Mesenchymal stem cell (in vitro differentiated cells and primary cell): ENCODE measurements around the gene UNC5B.
A peak's percentile ranks its signal among the peaks of the same experiment; 100 is the strongest.

Experiments used
- DNase-seq: peaks from one replicate; pipeline ENCODE4 v3.0.0-alpha.2; 2013
- H2AFZ ChIP-seq: one replicate; pipeline ENCODE4 v1.6.1; 2013; ENCODE audit warnings: low read depth, mild to moderate bottlenecking, control low read depth, inconsistent platforms, low read length, moderate library complexity
- H2AK5ac ChIP-seq: 2 replicates; pipeline ENCODE4 v1.6.1; 2013; ENCODE audit warnings: low read length, moderate library complexity, mild to moderate bottlenecking, inconsistent platforms; ENCODE audit not compliant: severe bottlenecking
- H2BK120ac ChIP-seq: one replicate; pipeline ENCODE4 v1.6.1; 2013; ENCODE audit warnings: low read depth, mild to moderate bottlenecking, inconsistent platforms, low read length, moderate library complexity
- H2BK12ac ChIP-seq, 2 experiments: one replicate each; pipeline ENCODE4 v1.6.1; 2013; ENCODE audit warnings: inconsistent platforms in 2 of 2, low read length in 2 of 2, mild to moderate bottlenecking in 2 of 2, moderate library complexity in 2 of 2, control low read depth in 1 of 2
- H2BK15ac ChIP-seq: one replicate; pipeline ENCODE4 v1.6.1; 2013; ENCODE audit warnings: mild to moderate bottlenecking, low read depth, inconsistent platforms; ENCODE audit not compliant: poor library complexity, severe bottlenecking
- H2BK5ac ChIP-seq: 2 replicates; pipeline ENCODE4 v1.6.1; 2013; ENCODE audit warnings: low read depth, mild to moderate bottlenecking, low read length, control low read depth, inconsistent platforms; ENCODE audit not compliant: poor library complexity, severe bottlenecking
- H3K14ac ChIP-seq, 2 experiments: one replicate each; pipeline ENCODE4 v1.6.1; 2013; ENCODE audit warnings: inconsistent platforms in 2 of 2, low read length in 2 of 2, control low read depth in 1 of 2, mild to moderate bottlenecking in 1 of 2, moderate library complexity in 1 of 2
- H3K18ac ChIP-seq, 2 experiments: one replicate each; pipeline ENCODE4 v1.6.1; 2013; ENCODE audit warnings: inconsistent platforms in 2 of 2, low read length in 2 of 2, control low read depth in 1 of 2, low read depth in 1 of 2, mild to moderate bottlenecking in 1 of 2
- H3K23ac ChIP-seq, 2 experiments: one replicate each; pipeline ENCODE4 v1.6.1; 2013; ENCODE audit warnings: inconsistent platforms in 2 of 2, low read length in 2 of 2, mild to moderate bottlenecking in 2 of 2, moderate library complexity in 2 of 2, control low read depth in 1 of 2
- H3K27ac ChIP-seq: 2 replicates; pipeline ENCODE4 v1.5.1; 2013; ENCODE audit warnings: mild to moderate bottlenecking, moderate library complexity, low read length, control low read depth, inconsistent platforms; ENCODE audit not compliant: poor library complexity, severe bottlenecking
- H3K27me3 ChIP-seq, 2 experiments: 2 replicates each; pipeline versions ENCODE4 v1.6.1 to v1.7.0; 2013; ENCODE audit warnings: low read length in 2 of 2, mild to moderate bottlenecking in 2 of 2, moderate library complexity in 2 of 2, control low read depth in 1 of 2, inconsistent platforms in 1 of 2; ENCODE audit not compliant: control insufficient read depth in 1 of 2, insufficient read depth in 1 of 2
- H3K36me3 ChIP-seq, 2 experiments: 2 replicates each; pipeline versions ENCODE4 v1.6.1 to v1.7.0; 2013; ENCODE audit warnings: low read length in 2 of 2, control low read depth in 1 of 2, inconsistent platforms in 1 of 2, low read depth in 1 of 2, mild to moderate bottlenecking in 1 of 2; ENCODE audit not compliant: insufficient read depth in 2 of 2, control insufficient read depth in 1 of 2
- H3K4ac ChIP-seq, 2 experiments: one replicate each; pipeline ENCODE4 v1.6.1; 2013; ENCODE audit warnings: inconsistent platforms in 2 of 2, low read length in 2 of 2, mild to moderate bottlenecking in 2 of 2, moderate library complexity in 2 of 2, control low read depth in 1 of 2, low read depth in 1 of 2
- H3K4me1 ChIP-seq: 2 replicates; pipeline ENCODE4 v1.6.1; 2013; ENCODE audit warnings: low read depth, low read length, control low read depth; ENCODE audit not compliant: control insufficient read depth, insufficient read depth
- H3K4me2 ChIP-seq: 2 replicates; pipeline ENCODE4 v1.6.1; 2013; ENCODE audit warnings: low read length, mild to moderate bottlenecking, inconsistent platforms; ENCODE audit not compliant: poor library complexity, severe bottlenecking
- H3K4me3 ChIP-seq, 2 experiments: 2 replicates each; pipeline versions ENCODE4 v1.5.1 to v1.7.0; 2013; ENCODE audit warnings: low read length in 2 of 2, mild to moderate bottlenecking in 2 of 2, control low read depth in 1 of 2, low read depth in 1 of 2; ENCODE audit not compliant: insufficient read depth in 1 of 2
- H3K79me1 ChIP-seq: replicated peaks from 2 replicates; pipeline ENCODE4 v1.6.1; 2013; ENCODE audit warnings: mild to moderate bottlenecking, control low read depth, low read length, inconsistent platforms; ENCODE audit not compliant: poor library complexity, severe bottlenecking
- H3K9ac ChIP-seq: 2 replicates; pipeline ENCODE4 v1.7.0; 2013; ENCODE audit warnings: mild to moderate bottlenecking, low read length, moderate library complexity
- H3K9me3 ChIP-seq: 2 replicates; pipeline ENCODE4 v1.7.0; 2013; ENCODE audit warnings: mild to moderate bottlenecking, low read length; ENCODE audit not compliant: control insufficient read depth
- H4K8ac ChIP-seq: one replicate; pipeline ENCODE4 v1.6.1; 2013; ENCODE audit warnings: inconsistent platforms, mild to moderate bottlenecking, low read length, moderate library complexity
- H4K91ac ChIP-seq: one replicate; pipeline ENCODE4 v1.6.1; 2013; ENCODE audit warnings: mild to moderate bottlenecking, low read length, inconsistent platforms
- WGBS: methylation state at CpG from one replicate; pipeline ENCODE4 v1.1.7; 2013; ENCODE audit warnings: mixed read lengths; 5-methylcytosine and 5-hydroxymethylcytosine counted together

UNC5B gene

GRCh38 chr10:71223347-71224058, 11.1 kb downstream of the UNC5B start:
- no peaks in the 10 kb centered on the region for H3K36me3 ChIP-seq
- peak overlapping the region; percentile 37 to 40 for H3K18ac ChIP-seq
- H3K4me1 ChIP-seq = no peaks in the 10 kb centered on the region
- H4K8ac ChIP-seq = no peak overlapping the region
- H3K27me3 ChIP-seq = peaks cover 0 to 62% of the 10 kb centered on the region in 2 experiments
- H2AFZ ChIP-seq = no peak overlapping the region
- H2BK120ac ChIP-seq = no peak overlapping the region
- H3K27ac ChIP-seq = no peak overlapping the region
- no peaks in the 10 kb centered on the region for H3K9me3 ChIP-seq
- peak overlapping the region in 1 of 2 experiments; percentile 18 for H2BK12ac ChIP-seq
- no peak overlapping the region for H3K14ac ChIP-seq
- no peak overlapping the region for H3K4me3 ChIP-seq
- no peak overlapping the region for H3K9ac ChIP-seq
- no peak overlapping the region for H3K4ac ChIP-seq
- no peak overlapping the region for H2AK5ac ChIP-seq
- no peaks in the 10 kb centered on the region for H3K79me1 ChIP-seq
- H4K91ac ChIP-seq = no peak overlapping the region
- no peak overlapping the region for H3K4me2 ChIP-seq
- DNase-seq = no peak
- H2BK15ac ChIP-seq = no peak overlapping the region
- 98% methylated on average over 3 of the region's 4 CpGs for WGBS
- H3K23ac ChIP-seq = no peak overlapping the region
- no peak overlapping the region for H2BK5ac ChIP-seq

GRCh38 chr10:71225291-71226058, 13.1 kb downstream of the UNC5B start:
- Histone ChIP-seq H3K9me3 (no peaks in the 10 kb centered on the region), H4K91ac (peak overlapping the region; percentile 35), H2AK5ac (no peak overlapping the region), H2BK15ac (no peak overlapping the region), H3K14ac (no peak overlapping the region), H3K36me3 (no peaks in the 10 kb centered on the region), H3K18ac (no peak overlapping the region), H2BK120ac (no peak overlapping the region), H3K27ac (no peak overlapping the region), H3K23ac (no peak overlapping the region), H2BK12ac (no peak overlapping the region), H3K4me2 (no peak overlapping the region), H3K79me1 (no peaks in the 10 kb centered on the region), H4K8ac (no peak overlapping the region), H3K27me3 (peaks cover 0 to 64% of the 10 kb centered on the region in 2 experiments), H3K9ac (no peak overlapping the region), H3K4me3 (no peak overlapping the region), H2BK5ac (no peak overlapping the region), H2AFZ (no peak overlapping the region), H3K4me1 (no peaks in the 10 kb centered on the region), H3K4ac (peak overlapping the region in 1 of 2 experiments; percentile 54)
- WGBS = 94% methylated on average over 5 of the region's 12 CpGs
- no peak for DNase-seq

- H3K9me3 ChIP-seq = no peaks in the 10 kb centered on the region
- peak overlapping the region; percentile 45 for H2BK120ac ChIP-seq
- H3K27ac ChIP-seq = no peak overlapping the region
- H3K4ac ChIP-seq = peak overlapping the region; percentile 39 to 75
- no peak overlapping the region for H3K14ac ChIP-seq
- no peak overlapping the region for H2AK5ac ChIP-seq
- H2BK15ac ChIP-seq = peak overlapping the region; percentile 54
- H3K79me1 ChIP-seq = no peaks in the 10 kb centered on the region
- no peak overlapping the region for H3K4me3 ChIP-seq
- no peaks in the 10 kb centered on the region for H3K36me3 ChIP-seq
- DNase-seq = no peak
- peak overlapping the region; percentile 43 for H4K91ac ChIP-seq
- H3K18ac ChIP-seq = peak overlapping the region; percentile 54 to 57
- H2BK5ac ChIP-seq = no peak overlapping the region
- 41% methylated on average over 16 of the region's 16 CpGs for WGBS
- peak overlapping the region; percentile 91 for H4K8ac ChIP-seq
- H3K4me1 ChIP-seq = no peaks in the 10 kb centered on the region
- H3K23ac ChIP-seq = peak overlapping the region in 1 of 2 experiments; percentile 3
- peak overlapping the region; percentile 29 to 81 for H2BK12ac ChIP-seq
- no peak overlapping the region for H3K4me2 ChIP-seq
- H3K27me3 ChIP-seq = peaks cover 0 to 68% of the 10 kb centered on the region in 2 experiments
- no peak overlapping the region for H3K9ac ChIP-seq
- no peak overlapping the region for H2AFZ ChIP-seq
Measured at GRCh38 chr10:71228875-71229675, 16.7 kb downstream of the UNC5B start.
